Activated naive CD4-positive, alpha-beta T cell treated with anti-CD3 and anti-CD28 coated beads, Interleukin-2, amount 10 ng/mL, durations not matched to agents 7 days and 5 days (primary cell): ENCODE measurements around the gene ARHGEF11.

Source experiments
- CTCF ChIA-PET: fragments of 350-600 bp; sonication (Branson Sonifier 250); formaldehyde crosslinking; loops from one replicate; lab custom pipeline; 2021; ENCODE audit warnings: antibody characterized with exemption; lab: Charles Lee
- DNase-seq: peaks from one replicate; pipeline ENCODE4 v3.0.0-alpha.2; 2020
- H3K27ac Mint-ChIP-seq: one replicate; pipeline ENCODE4 v1.8.0; 2021; ENCODE audit warnings: mild to moderate bottlenecking, moderate library complexity, mixed read lengths
- H3K27me3 Mint-ChIP-seq: one replicate; pipeline ENCODE4 v1.8.0; 2021; ENCODE audit warnings: mild to moderate bottlenecking, mixed read lengths
- H3K36me3 Mint-ChIP-seq: one replicate; pipeline ENCODE4 v1.8.0; 2021; ENCODE audit warnings: mixed read lengths
- H3K4me1 Mint-ChIP-seq: one replicate; pipeline ENCODE4 v1.8.0; 2021; ENCODE audit warnings: mixed read lengths
- H3K4me3 Mint-ChIP-seq: one replicate; pipeline ENCODE4 v1.8.0; 2021; ENCODE audit warnings: mild to moderate bottlenecking, moderate library complexity, mixed read lengths
- H3K9me3 Mint-ChIP-seq: one replicate; pipeline ENCODE4 v1.8.0; 2021; ENCODE audit warnings: mixed read lengths

Gene ARHGEF11

GRCh38 chr1:157004327-157004726 lies 41.2 kb downstream of the ARHGEF11 start:
- no peak for DNase-seq
- Mint-ChIP-seq H3K27me3 (peaks cover 46% of the 10 kb centered on the region), H3K9me3 (no peaks in the 10 kb centered on the region), H3K4me1 (no peaks in the 10 kb centered on the region), H3K36me3 (no peaks in the 10 kb centered on the region), H3K4me3 (no peak overlapping the region), H3K27ac (no peak overlapping the region)
- CTCF ChIA-PET: interaction anchor here (1.4 kb wide), 1 partner anchor 70 kb away, joined by 3 read pairs; no protein-coding TSS in a partner anchor

GRCh38 chr1:157001304-157001703 lies 44.2 kb downstream of the ARHGEF11 start:
- DNase-seq: no peak
- no peaks in the 10 kb centered on the region for H3K9me3 Mint-ChIP-seq
- CTCF ChIA-PET: no interaction called here
- H3K4me1 Mint-ChIP-seq: no peaks in the 10 kb centered on the region
- H3K27me3 Mint-ChIP-seq: peaks cover 39% of the 10 kb centered on the region
- no peak overlapping the region for H3K27ac Mint-ChIP-seq
- H3K4me3 Mint-ChIP-seq: no peak overlapping the region
- H3K36me3 Mint-ChIP-seq: no peaks in the 10 kb centered on the region

- CTCF ChIA-PET: no interaction called here
- Mint-ChIP-seq H3K27ac (no peak overlapping the region), H3K4me3 (no peak overlapping the region), H3K9me3 (no peaks in the 10 kb centered on the region), H3K36me3 (no peaks in the 10 kb centered on the region), H3K4me1 (no peaks in the 10 kb centered on the region), H3K27me3 (peaks cover 36% of the 10 kb centered on the region)
- no peak for DNase-seq
Measured at GRCh38 chr1:157000686-157001085, 44.9 kb downstream of the ARHGEF11 start.

- CTCF ChIA-PET: no interaction called here
- H3K9me3 Mint-ChIP-seq: no peaks in the 10 kb centered on the region
- H3K27me3 Mint-ChIP-seq: peaks cover 36% of the 10 kb centered on the region
- no peaks in the 10 kb centered on the region for H3K4me1 Mint-ChIP-seq
- no peak overlapping the region for H3K27ac Mint-ChIP-seq
- no peak for DNase-seq
- H3K4me3 Mint-ChIP-seq: no peak overlapping the region
- H3K36me3 Mint-ChIP-seq: no peaks in the 10 kb centered on the region
Measured at GRCh38 chr1:156999596-157000320, 45.8 kb downstream of the ARHGEF11 start.

GRCh38 chr1:156998840-156999500 lies 46.6 kb downstream of the ARHGEF11 start:
- Mint-ChIP-seq H3K9me3 (no peaks in the 10 kb centered on the region), H3K27me3 (peaks cover 31% of the 10 kb centered on the region), H3K36me3 (no peaks in the 10 kb centered on the region), H3K4me3 (no peak overlapping the region), H3K4me1 (no peaks in the 10 kb centered on the region), H3K27ac (no peak overlapping the region)
- CTCF ChIA-PET: no interaction called here
- no peak for DNase-seq

GRCh38 chr1:156998301-156998700 lies 47.2 kb downstream of the ARHGEF11 start:
- H3K36me3 Mint-ChIP-seq: no peaks in the 10 kb centered on the region
- H3K27me3 Mint-ChIP-seq: peaks cover 34% of the 10 kb centered on the region
- no peak overlapping the region for H3K27ac Mint-ChIP-seq
- no peaks in the 10 kb centered on the region for H3K4me1 Mint-ChIP-seq
- CTCF ChIA-PET: no interaction called here
- H3K4me3 Mint-ChIP-seq: no peak overlapping the region
- no peaks in the 10 kb centered on the region for H3K9me3 Mint-ChIP-seq
- no peak for DNase-seq

GRCh38 chr1:156995412-156995811 lies 50.1 kb downstream of the ARHGEF11 start:
- no peaks in the 10 kb centered on the region for H3K4me1 Mint-ChIP-seq
- CTCF ChIA-PET: no interaction called here
- H3K9me3 Mint-ChIP-seq: no peaks in the 10 kb centered on the region
- H3K36me3 Mint-ChIP-seq: no peaks in the 10 kb centered on the region
- H3K27ac Mint-ChIP-seq: no peak overlapping the region
- H3K27me3 Mint-ChIP-seq: peaks cover 29% of the 10 kb centered on the region
- DNase-seq: no peak
- H3K4me3 Mint-ChIP-seq: no peak overlapping the region

GRCh38 chr1:156994277-156994676 lies 51.3 kb downstream of the ARHGEF11 start:
- CTCF ChIA-PET: no interaction called here
- no peak for DNase-seq
- Mint-ChIP-seq H3K4me3 (no peak overlapping the region), H3K27me3 (peaks cover 25% of the 10 kb centered on the region), H3K9me3 (no peaks in the 10 kb centered on the region), H3K27ac (no peak overlapping the region), H3K4me1 (no peaks in the 10 kb centered on the region), H3K36me3 (no peaks in the 10 kb centered on the region)

- no peaks in the 10 kb centered on the region for H3K36me3 Mint-ChIP-seq
- H3K4me1 Mint-ChIP-seq: no peaks in the 10 kb centered on the region
- H3K27ac Mint-ChIP-seq: no peak overlapping the region
- peaks cover 30% of the 10 kb centered on the region for H3K27me3 Mint-ChIP-seq
- H3K9me3 Mint-ChIP-seq: no peaks in the 10 kb centered on the region
- H3K4me3 Mint-ChIP-seq: no peak overlapping the region
- CTCF ChIA-PET: no interaction called here
- no peak for DNase-seq
Measured at GRCh38 chr1:156993426-156994147, 52.0 kb downstream of the ARHGEF11 start.

- H3K4me1 Mint-ChIP-seq: peaks cover 11% of the 10 kb centered on the region
- peaks cover 33% of the 10 kb centered on the region for H3K27me3 Mint-ChIP-seq
- no peak for DNase-seq
- no peak overlapping the region for H3K4me3 Mint-ChIP-seq
- H3K9me3 Mint-ChIP-seq: no peaks in the 10 kb centered on the region
- CTCF ChIA-PET: no interaction called here
- H3K27ac Mint-ChIP-seq: no peak overlapping the region
- no peaks in the 10 kb centered on the region for H3K36me3 Mint-ChIP-seq
Measured at GRCh38 chr1:156992215-156992614, 53.3 kb downstream of the ARHGEF11 start.

GRCh38 chr1:156987715-156988114 lies 57.8 kb downstream of the ARHGEF11 start:
- no peaks in the 10 kb centered on the region for H3K36me3 Mint-ChIP-seq
- H3K9me3 Mint-ChIP-seq: no peaks in the 10 kb centered on the region
- H3K4me3 Mint-ChIP-seq: no peak overlapping the region
- no peak for DNase-seq
- H3K4me1 Mint-ChIP-seq: peaks cover 11% of the 10 kb centered on the region
- H3K27ac Mint-ChIP-seq: no peak overlapping the region
- CTCF ChIA-PET: interaction anchor here (0.6 to 0.8 kb wide), 2 partner anchors 102 to 169 kb away, joined by 3 to 4 read pairs; no protein-coding TSS in a partner anchor
- H3K27me3 Mint-ChIP-seq: peaks cover 41% of the 10 kb centered on the region

GRCh38 chr1:156980551-156980950 lies 65.0 kb downstream of the ARHGEF11 start:
- CTCF ChIA-PET: interaction anchor here (0.8 kb wide), 1 partner anchor 11 kb away, joined by 3 read pairs; no protein-coding TSS in a partner anchor
- Mint-ChIP-seq H3K27me3 (peaks cover 43% of the 10 kb centered on the region), H3K9me3 (no peaks in the 10 kb centered on the region), H3K36me3 (no peaks in the 10 kb centered on the region), H3K4me1 (no peaks in the 10 kb centered on the region), H3K27ac (no peak overlapping the region), H3K4me3 (no peak overlapping the region)
- no peak for DNase-seq

- no peak for DNase-seq
Measured at GRCh38 chr1:156975084-156975483, 70.5 kb downstream of the ARHGEF11 start.

GRCh38 chr1:156973417-156973816 lies 72.1 kb downstream of the ARHGEF11 start:
- no peak overlapping the region for H3K27ac Mint-ChIP-seq
- peaks cover 59% of the 10 kb centered on the region for H3K27me3 Mint-ChIP-seq
- no peak for DNase-seq
- H3K4me3 Mint-ChIP-seq: no peak overlapping the region
- no peaks in the 10 kb centered on the region for H3K9me3 Mint-ChIP-seq
- no peaks in the 10 kb centered on the region for H3K4me1 Mint-ChIP-seq
- CTCF ChIA-PET: no interaction called here
- no peaks in the 10 kb centered on the region for H3K36me3 Mint-ChIP-seq

More at GRCh38 chr1:156975084-156975483, 70.5 kb downstream of the ARHGEF11 start:
- H3K36me3 Mint-ChIP-seq: no peaks in the 10 kb centered on the region
- H3K4me3 Mint-ChIP-seq: no peak overlapping the region
- CTCF ChIA-PET: no interaction called here
- H3K27me3 Mint-ChIP-seq: peaks cover 55% of the 10 kb centered on the region
- H3K27ac Mint-ChIP-seq: no peak overlapping the region
- H3K4me1 Mint-ChIP-seq: no peaks in the 10 kb centered on the region
- H3K9me3 Mint-ChIP-seq: no peaks in the 10 kb centered on the region
